Activated naive CD8-positive, alpha-beta T cell treated with anti-CD3 and anti-CD28 coated beads, Interleukin-2, amount 10 ng/mL, durations not matched to agents 7 days and 5 days (primary cell): ENCODE measurements around the gene MAK. TPM values are rescaled to one million over a fixed set of nuclear protein-coding genes. Genes with fewer than 3 reads are reported as not detected.
"Not testable (repeated sequence)": the region's sequence is repeated elsewhere in the genome, so short reads cannot be mapped to it uniquely, and the experiment has no call there.

Source experiments
- ATAC-seq: fragments of 150-1000 bp; cut with Tn5 transposase; one replicate; pipeline ENCODE4 v1.10.0; 2021; ENCODE audit warnings: low read depth, moderate library complexity
- POLR2A ChIA-PET: fragments of 350-600 bp; sonication (Branson Sonifier 250); formaldehyde crosslinking; loops from one replicate; lab custom pipeline; 2021; ENCODE audit warnings: antibody characterized with exemption; lab: Charles Lee
- DNase-seq: peaks from one replicate; pipeline ENCODE4 v3.0.0; 2021
- H3K27ac Mint-ChIP-seq: one replicate; pipeline ENCODE4 v1.8.0; 2022; ENCODE audit warnings: mild to moderate bottlenecking, mixed read lengths
- H3K27me3 Mint-ChIP-seq: one replicate; pipeline ENCODE4 v1.8.0; 2022; ENCODE audit warnings: mild to moderate bottlenecking, moderate library complexity, mixed read lengths
- H3K36me3 Mint-ChIP-seq: one replicate; pipeline ENCODE4 v1.8.0; 2021; ENCODE audit warnings: mild to moderate bottlenecking, mixed read lengths
- H3K4me1 Mint-ChIP-seq: one replicate; pipeline ENCODE4 v1.8.0; 2021; ENCODE audit warnings: mixed read lengths
- H3K4me3 Mint-ChIP-seq: one replicate; pipeline ENCODE4 v1.8.0; 2022; ENCODE audit warnings: mild to moderate bottlenecking, moderate library complexity, mixed read lengths
- H3K9me3 Mint-ChIP-seq: one replicate; pipeline ENCODE4 v1.8.0; 2021; ENCODE audit warnings: mixed read lengths
- total RNA-seq, 2 experiments: library from RNA; stranded (reverse); gene quantifications; one replicate each; pipeline ENCODE4 v1.2.3, GENCODE V29; 2021

MAK gene
- total RNA-seq, 2 experiments from 2014 or later, result not detected

GRCh38 chr6:10793035-10793434 lies 45.3 kb downstream of the MAK start:
- H3K27me3 Mint-ChIP-seq, result no peaks in the 10 kb centered on the region
- POLR2A ChIA-PET, result no interaction called here
- no peak overlapping the region for H3K4me3 Mint-ChIP-seq
- H3K36me3 Mint-ChIP-seq, result no peaks in the 10 kb centered on the region
- H3K4me1 Mint-ChIP-seq, result no peaks in the 10 kb centered on the region
- ATAC-seq (no peak), DNase-seq (no peak)
- H3K9me3 Mint-ChIP-seq, result no peaks in the 10 kb centered on the region
- H3K27ac Mint-ChIP-seq, result no peak overlapping the region

- no peak overlapping the region for H3K27ac Mint-ChIP-seq
- H3K4me3 Mint-ChIP-seq, result no peak overlapping the region
- no peaks in the 10 kb centered on the region for H3K4me1 Mint-ChIP-seq
- ATAC-seq (no peak), DNase-seq (no peak)
- H3K27me3 Mint-ChIP-seq, result no peaks in the 10 kb centered on the region
- POLR2A ChIA-PET, result no interaction called here
- no peaks in the 10 kb centered on the region for H3K36me3 Mint-ChIP-seq
- no peaks in the 10 kb centered on the region for H3K9me3 Mint-ChIP-seq
Measured at GRCh38 chr6:10792101-10792500, 46.2 kb downstream of the MAK start.

GRCh38 chr6:10791673-10792072 lies 46.7 kb downstream of the MAK start:
- H3K36me3 Mint-ChIP-seq, result no peaks in the 10 kb centered on the region
- no peak for ATAC-seq
- H3K27me3 Mint-ChIP-seq, result no peaks in the 10 kb centered on the region

GRCh38 chr6:10779076-10779475 lies 59.3 kb downstream of the MAK start:
- no peaks in the 10 kb centered on the region for H3K9me3 Mint-ChIP-seq
- no peak overlapping the region for H3K27ac Mint-ChIP-seq
- peaks cover 13% of the 10 kb centered on the region for H3K4me1 Mint-ChIP-seq
- no peak for ATAC-seq
- no peak for DNase-seq
- H3K27me3 Mint-ChIP-seq, result no peaks in the 10 kb centered on the region
- H3K36me3 Mint-ChIP-seq, result peaks cover 21% of the 10 kb centered on the region
- POLR2A ChIA-PET, result no interaction called here
- no peak overlapping the region for H3K4me3 Mint-ChIP-seq

More at GRCh38 chr6:10791673-10792072, 46.7 kb downstream of the MAK start:
- no peak for DNase-seq
- no peak overlapping the region for H3K4me3 Mint-ChIP-seq
- POLR2A ChIA-PET, result no interaction called here
- no peaks in the 10 kb centered on the region for H3K4me1 Mint-ChIP-seq
- no peak overlapping the region for H3K27ac Mint-ChIP-seq
- H3K9me3 Mint-ChIP-seq, result no peaks in the 10 kb centered on the region

- Mint-ChIP-seq H3K36me3 (peaks cover 19% of the 10 kb centered on the region), H3K9me3 (no peaks in the 10 kb centered on the region), H3K27ac (no peak overlapping the region), H3K4me3 (no peak overlapping the region), H3K27me3 (no peaks in the 10 kb centered on the region), H3K4me1 (peaks cover 13% of the 10 kb centered on the region)
- POLR2A ChIA-PET, result no interaction called here
- DNase-seq (no peak), ATAC-seq (no peak)
Measured at GRCh38 chr6:10778230-10778629, 60.1 kb downstream of the MAK start.

GRCh38 chr6:10771371-10771894 lies 66.9 kb downstream of the MAK start:
- POLR2A ChIA-PET, result no interaction called here
- Mint-ChIP-seq H3K4me3 (no peak overlapping the region), H3K27ac (no peak overlapping the region), H3K27me3 (no peaks in the 10 kb centered on the region), H3K4me1 (peaks cover 10% of the 10 kb centered on the region), H3K36me3 (peaks cover 11% of the 10 kb centered on the region), H3K9me3 (no peaks in the 10 kb centered on the region)
- DNase-seq (no peak), ATAC-seq (no peak)

- DNase-seq (no peak), ATAC-seq (no peak)
- POLR2A ChIA-PET, result no interaction called here
- H3K4me3 Mint-ChIP-seq, result no peak overlapping the region
- peaks cover 7% of the 10 kb centered on the region for H3K4me1 Mint-ChIP-seq
- H3K27ac Mint-ChIP-seq, result no peak overlapping the region
- no peaks in the 10 kb centered on the region for H3K9me3 Mint-ChIP-seq
- H3K27me3 Mint-ChIP-seq, result no peaks in the 10 kb centered on the region
- H3K36me3 Mint-ChIP-seq, result peaks cover 9% of the 10 kb centered on the region
Measured at GRCh38 chr6:10769419-10769818, 68.9 kb downstream of the MAK start.

GRCh38 chr6:10763006-10763405 lies 75.3 kb downstream of the MAK start:
- no peak for DNase-seq
- ATAC-seq, result no peak
- Mint-ChIP-seq H3K36me3 (peaks cover 21% of the 10 kb centered on the region), H3K27me3 (no peaks in the 10 kb centered on the region), H3K9me3 (no peaks in the 10 kb centered on the region), H3K27ac (no peak overlapping the region), H3K4me1 (peaks cover 6% of the 10 kb centered on the region), H3K4me3 (no peak overlapping the region)
- POLR2A ChIA-PET, result no interaction called here

- H3K36me3 Mint-ChIP-seq, result peaks cover 43% of the 10 kb centered on the region
- POLR2A ChIA-PET, result interaction anchor here (0.7 to 1.4 kb wide), 3 partner anchors 10 to 81 kb away, joined by 3 to 4 read pairs (median 4); no protein-coding TSS in a partner anchor
- no peaks in the 10 kb centered on the region for H3K27me3 Mint-ChIP-seq
- H3K4me1 Mint-ChIP-seq, result peaks cover 8% of the 10 kb centered on the region
- H3K4me3 Mint-ChIP-seq, result no peak overlapping the region
- DNase-seq (no peak), ATAC-seq (no peak)
- H3K27ac Mint-ChIP-seq, result no peak overlapping the region
- H3K9me3 Mint-ChIP-seq, result no peaks in the 10 kb centered on the region
Measured at GRCh38 chr6:10759884-10760329, 78.4 kb downstream of the MAK start.

GRCh38 chr6:10759312-10759839 lies 79.0 kb downstream of the MAK start:
- H3K27ac Mint-ChIP-seq, result no peak overlapping the region
- ATAC-seq (no peak), DNase-seq (no peak)
- peaks cover 12% of the 10 kb centered on the region for H3K4me1 Mint-ChIP-seq
- no peaks in the 10 kb centered on the region for H3K9me3 Mint-ChIP-seq
- H3K36me3 Mint-ChIP-seq, result peaks cover 48% of the 10 kb centered on the region
- POLR2A ChIA-PET, result interaction anchor here (0.6 to 1.1 kb wide), 5 partner anchors 9 to 1207 kb away, joined by 3 to 4 read pairs (median 3); no protein-coding TSS in a partner anchor
- H3K27me3 Mint-ChIP-seq, result no peaks in the 10 kb centered on the region
- no peak overlapping the region for H3K4me3 Mint-ChIP-seq

- Mint-ChIP-seq H3K4me3 (no peak overlapping the region), H3K9me3 (no peaks in the 10 kb centered on the region), H3K36me3 (peaks cover 56% of the 10 kb centered on the region), H3K4me1 (peaks cover 17% of the 10 kb centered on the region), H3K27ac (no peak overlapping the region), H3K27me3 (no peaks in the 10 kb centered on the region)
- DNase-seq (no peak), ATAC-seq (no peak)
- POLR2A ChIA-PET, result no interaction called here
Measured at GRCh38 chr6:10756085-10756484, 82.3 kb downstream of the MAK start.

- H3K4me3 Mint-ChIP-seq, ATAC-seq, POLR2A ChIA-PET, H3K27ac Mint-ChIP-seq, H3K9me3 Mint-ChIP-seq, H3K27me3 Mint-ChIP-seq, DNase-seq: not testable (repeated sequence)
- peaks cover 46% of the 10 kb centered on the region for H3K36me3 Mint-ChIP-seq
- H3K4me1 Mint-ChIP-seq, result peaks cover 32% of the 10 kb centered on the region
Measured at GRCh38 chr6:10751757-10752156, 86.6 kb downstream of the MAK start.

- Mint-ChIP-seq H3K36me3 (peaks cover 43% of the 10 kb centered on the region), H3K4me1 (peaks cover 42% of the 10 kb centered on the region)
- H3K27me3 Mint-ChIP-seq, DNase-seq, ATAC-seq, H3K4me3 Mint-ChIP-seq, H3K9me3 Mint-ChIP-seq, H3K27ac Mint-ChIP-seq: not testable (repeated sequence)
- POLR2A ChIA-PET, result interaction anchor here (1.4 kb wide), 1 partner anchor 9 kb away, joined by 3 read pairs; no protein-coding TSS in a partner anchor
Measured at GRCh38 chr6:10750568-10750967, 87.8 kb downstream of the MAK start.

- peaks cover 41% of the 10 kb centered on the region for H3K4me1 Mint-ChIP-seq
- no peaks in the 10 kb centered on the region for H3K27me3 Mint-ChIP-seq
- peak overlapping the region; percentile 56 for H3K27ac Mint-ChIP-seq
- H3K36me3 Mint-ChIP-seq, result peaks cover 36% of the 10 kb centered on the region
- DNase-seq (no peak), ATAC-seq (no peak)
- POLR2A ChIA-PET, result interaction anchor here (1.4 kb wide), 1 partner anchor 10 kb away, joined by 3 read pairs; no protein-coding TSS in a partner anchor
- no peaks in the 10 kb centered on the region for H3K9me3 Mint-ChIP-seq
- H3K4me3 Mint-ChIP-seq, result peak overlapping the region; percentile 97
Measured at GRCh38 chr6:10749734-10750133, 88.6 kb downstream of the MAK start.
